ENCODE results near the gene ABHD14A. TPM values are rescaled to one million over a fixed set of nuclear protein-coding genes. Genes with fewer than 3 reads are reported as not detected.

ABHD14A gene
- total RNA-seq, 2 donors from 2014 or later = 15.5 to 16.1 TPM

- Histone ChIP-seq H3K27me3 (no peaks in the 10 kb centered on the region), H3K9me3 (no peaks in the 10 kb centered on the region), H3K4me1 (peaks cover 32% of the 10 kb centered on the region), H3K36me3 (replicated peaks in 1 of 2; ENCODE audit: insufficient read depth in 1 of 2, low read depth in 2 of 2) (no peaks in the 10 kb centered on the region), H3K4me3 (no peak overlapping the region), H3K27ac (no peak overlapping the region)
- DNase-seq = peak in 3 of 4 donors; percentile 46 to 69 (median 65)
- intact Hi-C loops (cut with DNase I) = no loop called here
- WGBS, 2 donors = 40 to 56% methylated on average over 9 of the region's 9 CpGs
- ATAC-seq = peak; percentile 60
- TF ChIP-seq POLR2A (IDR thresholded peaks at IDR 0.05) = no peak
- no peak for TF ChIP-seq CTCF (IDR thresholded peaks at IDR 0.05)
Observed at GRCh38 chr3:51961602-51962569, 13.0 kb upstream of the ABHD14A start.

GRCh38 chr3:51962854-51963530, 11.9 kb upstream of the ABHD14A start:
- Histone ChIP-seq H3K4me3 (no peak overlapping the region), H3K27ac (no peak overlapping the region), H3K4me1 (peaks cover 35% of the 10 kb centered on the region), H3K27me3 (no peaks in the 10 kb centered on the region), H3K36me3 (replicated peaks in 1 of 2; ENCODE audit: insufficient read depth in 1 of 2, low read depth in 2 of 2) (no peaks in the 10 kb centered on the region), H3K9me3 (no peaks in the 10 kb centered on the region)
- no peak for TF ChIP-seq POLR2A (IDR thresholded peaks at IDR 0.05)
- no peak for TF ChIP-seq CTCF (IDR thresholded peaks at IDR 0.05)
- 84 to 95% methylated on average over 2 to 6 of the region's 6 CpGs for WGBS, 2 donors
- intact Hi-C loops (cut with DNase I) = no loop called here
- ATAC-seq = no peak
- no peak for DNase-seq

- Histone ChIP-seq H3K4me3 (no peak overlapping the region), H3K36me3 (replicated peaks in 1 of 2; ENCODE audit: insufficient read depth in 1 of 2, low read depth in 2 of 2) (no peaks in the 10 kb centered on the region), H3K9me3 (no peaks in the 10 kb centered on the region), H3K27me3 (no peaks in the 10 kb centered on the region), H3K27ac (no peak overlapping the region), H3K4me1 (peaks cover 43% of the 10 kb centered on the region)
- no peak for TF ChIP-seq CTCF (IDR thresholded peaks at IDR 0.05)
- TF ChIP-seq POLR2A (IDR thresholded peaks at IDR 0.05) = no peak
- no peak for DNase-seq
- no peak for ATAC-seq
- intact Hi-C loops (cut with DNase I) = no loop called here
- 69 to 79% methylated on average over 9 to 12 of the region's 12 CpGs for WGBS, 2 donors
Observed at GRCh38 chr3:51963951-51964451, 10.9 kb upstream of the ABHD14A start.

- TF ChIP-seq POLR2A (IDR thresholded peaks at IDR 0.05) (no peak), CTCF (IDR thresholded peaks at IDR 0.05) (no peak)
- no peak for ATAC-seq
- peaks cover 48% of the 10 kb centered on the region for H3K4me1 ChIP-seq
- H3K9me3 ChIP-seq = no peaks in the 10 kb centered on the region
- intact Hi-C loops (cut with DNase I) = no loop called here
- H3K36me3 ChIP-seq (replicated peaks in 1 of 2; ENCODE audit: insufficient read depth in 1 of 2, low read depth in 2 of 2) = no peaks in the 10 kb centered on the region
- no peak for DNase-seq
- 83 to 84% methylated on average over 4 of the region's 4 CpGs for WGBS, 2 donors
- no peak overlapping the region for H3K4me3 ChIP-seq
- H3K27ac ChIP-seq = no peak overlapping the region
- H3K27me3 ChIP-seq = no peaks in the 10 kb centered on the region
Observed at GRCh38 chr3:51964521-51964920, 10.3 kb upstream of the ABHD14A start.

Measured in body of pancreas (tissue), 4 donors.